Right renal pelvis (tissue), 4 donors: ENCODE results near the gene RSAD1. TPM values are rescaled to one million over a fixed set of nuclear protein-coding genes. Genes with fewer than 3 reads are reported as not detected.

Experiments used
- DNase-seq, 4 donors: peaks; one replicate each; pipeline ENCODE4 v3.0.0-alpha.2; 2013; ENCODE audit warnings: low read depth in 4 of 4, low spot score in 3 of 4, missing footprints in 1 of 4
- polyA plus RNA-seq, 4 donors: library from polyadenylated mRNA; unstranded; fragments of 120-200 nt; gene quantifications; one replicate each; pipeline ENCODE4 v1.2.1, GENCODE V29; 2013; ENCODE audit not compliant: insufficient read length in 4 of 4

RSAD1 gene
- polyA plus RNA-seq, 4 donors = 49.7 to 56.5 (median 53.1) TPM

- DNase-seq = no peak
These were observed 10.2 kb downstream of the RSAD1 start for GRCh38 chr17:50488880-50489279.

GRCh38 chr17:50491505-50491904 lies 12.8 kb downstream of the RSAD1 start:
- no peak for DNase-seq

DNA sequence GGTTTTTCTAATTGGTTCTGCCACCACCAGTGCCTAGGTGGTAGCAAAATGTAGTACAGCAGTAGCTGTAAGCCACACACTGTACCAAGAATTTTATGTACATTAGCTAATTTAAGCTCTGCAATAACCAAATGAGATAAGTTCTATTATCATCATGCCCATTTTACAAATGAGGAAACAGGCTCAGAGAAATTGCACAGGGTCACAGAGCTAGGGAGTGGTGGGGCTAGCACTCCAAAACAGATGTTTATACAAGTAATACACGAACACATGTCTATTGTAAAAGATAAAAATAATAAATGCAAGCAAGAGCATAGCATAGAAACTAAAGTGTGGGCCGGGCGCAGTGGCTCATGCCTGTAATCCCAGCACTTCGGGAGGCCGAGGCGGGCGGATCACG lies 13.6 kb downstream of the RSAD1 start:
- DNase-seq = no peak

DNA sequence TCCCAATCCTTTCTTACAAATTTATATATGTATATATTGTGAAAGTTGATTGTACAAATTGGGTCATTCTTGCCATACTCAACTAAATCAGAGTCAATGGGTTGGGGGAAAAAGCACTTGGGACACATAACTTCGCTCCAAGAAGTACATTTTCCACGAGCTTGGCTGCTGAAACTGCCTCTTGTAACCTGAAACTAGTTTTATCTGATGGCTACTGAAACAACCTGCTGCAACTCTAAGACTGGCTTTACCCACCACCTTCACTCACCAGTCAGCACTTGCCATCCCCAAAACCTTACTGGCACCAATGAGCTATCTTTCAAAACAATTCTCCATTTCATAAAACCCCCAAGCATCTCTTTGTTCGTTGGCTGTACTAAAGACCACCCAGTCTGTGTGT lies 15.1 kb downstream of the RSAD1 start:
- no peak for DNase-seq

GRCh38 chr17:50495217-50495823 lies 16.7 kb downstream of the RSAD1 start:
- DNase-seq = no peak

- DNase-seq = no peak
These were observed 17.3 kb downstream of the RSAD1 start for GRCh38 chr17:50495918-50496317.

- no peak for DNase-seq
These were observed 19.6 kb downstream of the RSAD1 start for GRCh38 chr17:50498021-50498874.

DNA sequence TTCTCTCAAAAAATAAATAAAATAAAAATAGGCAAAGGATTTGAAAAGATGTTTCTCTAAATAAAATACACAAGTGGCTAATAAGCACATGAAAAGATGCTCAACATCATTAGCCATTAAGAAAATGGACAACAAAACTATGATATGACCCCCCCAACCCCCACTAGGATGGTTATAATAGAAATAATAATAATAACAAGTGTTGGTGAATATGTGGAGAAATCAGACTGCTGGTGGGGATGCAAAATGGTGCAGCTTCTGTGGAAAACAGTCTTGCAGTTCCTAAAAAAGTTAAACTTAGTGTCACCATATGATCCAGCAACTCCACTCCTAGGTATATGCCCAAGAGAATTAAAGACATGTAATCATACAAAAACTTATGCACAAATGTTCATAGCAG lies 20.6 kb downstream of the RSAD1 start:
- DNase-seq = no peak

- no peak for DNase-seq
These were observed 21.1 kb downstream of the RSAD1 start for GRCh38 chr17:50499721-50500120.

DNA sequence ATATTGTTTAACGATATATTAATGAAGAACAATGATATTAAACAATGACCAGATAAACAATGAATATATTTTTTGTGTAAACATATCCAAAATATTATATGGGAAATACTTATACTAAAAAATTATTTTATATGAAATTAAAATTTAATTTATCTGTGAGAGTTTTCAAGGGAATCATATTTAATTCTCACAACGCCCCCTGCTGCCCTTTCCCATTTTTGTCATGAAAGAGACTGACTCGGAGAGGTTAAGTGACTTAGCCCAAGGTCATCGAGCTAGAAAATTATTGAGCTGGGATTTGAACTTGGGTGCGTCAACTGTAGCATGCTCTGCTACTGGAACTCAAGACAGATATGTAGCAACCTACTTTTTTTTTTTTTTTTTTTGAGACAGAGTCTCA lies 22.4 kb downstream of the RSAD1 start:
- no peak for DNase-seq

- DNase-seq = no peak
These were observed 23.8 kb downstream of the RSAD1 start for GRCh38 chr17:50502301-50502990.

DNA sequence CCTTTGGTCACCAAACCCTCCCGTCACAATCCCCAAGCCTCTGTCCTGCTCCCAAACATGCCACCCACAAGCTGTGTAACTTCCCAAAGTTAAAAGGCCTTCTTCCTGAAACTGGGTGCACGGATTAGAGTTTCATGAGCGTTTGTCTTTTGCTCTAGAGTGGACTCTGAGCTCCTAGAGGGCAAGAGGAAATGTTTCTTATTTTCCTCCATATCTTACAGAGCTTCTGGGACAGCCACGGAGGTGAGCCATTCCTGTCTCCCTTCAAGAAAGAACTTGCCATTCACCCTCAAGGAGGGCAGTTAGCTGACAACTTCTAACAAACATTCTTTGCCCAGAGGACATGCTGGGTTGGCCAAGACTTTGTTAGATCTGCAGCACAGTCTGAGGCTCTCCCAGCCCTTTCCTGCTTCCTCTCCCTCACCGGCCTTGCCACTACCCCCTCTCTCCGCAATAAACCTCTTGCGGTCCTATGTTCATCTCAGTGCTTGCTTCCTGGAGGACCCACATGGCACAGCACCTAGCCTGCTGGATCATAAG lies 27.0 kb downstream of the RSAD1 start:
- no peak for DNase-seq

- DNase-seq = no peak
These were observed 27.6 kb downstream of the RSAD1 start for GRCh38 chr17:50506298-50506697.

- peak; percentile 72 to 74 (median 74) for DNase-seq
These were observed 29.4 kb downstream of the RSAD1 start, which contains the start of gene MYCBPAP for GRCh38 chr17:50507871-50508572. Gene MYCBPAP, plus strand, starts transcription at chr17:50508439. Its CDS starts 236 bp downstream, at chr17:50508675.

DNA sequence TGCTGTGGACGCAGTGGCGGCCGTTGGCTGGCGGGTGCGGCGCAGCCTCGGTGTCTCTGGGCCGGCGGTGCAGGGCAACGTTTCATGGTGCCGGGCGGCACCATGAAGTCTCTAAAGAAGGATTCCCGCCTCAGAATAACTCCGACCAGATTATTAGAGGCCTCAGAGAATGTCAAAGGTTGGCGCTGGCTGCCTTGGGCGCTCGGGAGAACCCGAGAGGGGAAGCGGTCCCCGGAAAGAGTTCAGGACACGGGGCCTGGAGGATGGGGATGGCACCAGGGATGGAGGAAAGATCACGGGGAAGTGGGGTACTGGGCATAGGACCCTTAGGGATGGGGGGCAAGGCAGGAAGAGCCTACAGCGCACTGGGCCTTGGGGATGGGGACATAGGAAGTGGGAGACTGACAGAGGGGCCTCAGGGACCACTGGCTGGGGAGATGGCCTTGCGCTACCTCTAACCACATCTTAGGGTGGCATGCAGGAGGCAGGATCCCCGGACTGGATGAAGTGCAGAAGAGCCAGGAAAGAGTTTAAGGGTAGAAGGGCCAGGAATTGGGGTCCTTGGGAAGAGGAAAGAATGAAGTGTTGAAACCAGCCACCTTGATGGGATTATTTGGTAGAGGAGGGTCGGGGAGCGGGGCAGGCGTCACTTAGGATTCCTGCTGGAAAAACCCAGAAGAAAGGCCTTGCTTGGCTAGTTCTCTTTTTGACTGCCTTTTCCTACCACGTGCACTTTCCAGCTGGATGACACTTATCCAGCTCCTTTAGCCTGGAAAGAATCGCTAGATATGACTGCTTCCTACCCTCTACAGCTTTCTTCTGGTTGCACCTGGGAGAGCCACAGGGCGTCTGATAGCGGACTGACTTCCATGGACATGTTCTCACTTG lies 30.2 kb downstream of the RSAD1 start:
- no peak for DNase-seq

GRCh38 chr17:50511058-50511457 lies 32.4 kb downstream of the RSAD1 start:
- DNase-seq = no peak

- no peak for DNase-seq
These were observed 34.8 kb downstream of the RSAD1 start for GRCh38 chr17:50513495-50513894.

- no peak for DNase-seq
These were observed 35.7 kb downstream of the RSAD1 start for GRCh38 chr17:50514388-50514787.

DNA sequence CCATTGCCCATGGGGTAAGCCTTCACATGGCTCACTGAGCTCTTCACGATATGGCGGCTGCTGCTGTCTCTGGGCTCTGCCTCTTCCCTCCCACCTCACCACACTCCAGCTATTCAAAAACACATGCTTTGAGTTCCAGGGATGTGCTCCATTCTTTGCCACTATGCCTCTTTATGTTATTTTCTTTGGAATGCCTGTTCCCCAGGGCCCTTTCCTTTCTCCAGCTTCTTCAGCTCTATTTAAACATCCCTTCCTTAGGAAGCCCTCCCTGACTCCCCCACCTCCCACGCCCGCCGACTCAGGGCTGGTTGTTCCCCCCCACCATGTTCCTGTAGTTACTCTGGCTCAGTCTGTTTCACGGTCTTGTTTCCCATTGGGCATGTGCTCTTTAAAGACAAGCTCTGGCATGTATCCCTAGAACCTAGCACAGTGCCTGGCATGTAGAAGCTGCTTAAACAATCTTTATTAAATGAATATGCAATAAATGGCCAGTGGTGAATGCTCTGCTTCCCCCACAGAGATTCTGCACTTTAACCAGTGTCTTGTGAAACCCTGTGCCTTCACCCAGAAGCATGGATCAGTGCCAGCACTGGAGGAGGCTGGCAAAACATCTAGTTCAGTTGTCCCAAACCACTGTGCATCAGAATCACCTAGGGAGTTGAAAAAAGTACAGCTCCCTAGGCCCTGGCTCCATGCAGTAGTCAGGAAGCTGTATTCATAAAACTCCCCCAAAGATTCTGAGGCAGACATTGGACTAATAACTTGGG lies 36.5 kb downstream of the RSAD1 start:
- DNase-seq = no peak
